ENCODE results near the gene CLEC3B.

DNA sequence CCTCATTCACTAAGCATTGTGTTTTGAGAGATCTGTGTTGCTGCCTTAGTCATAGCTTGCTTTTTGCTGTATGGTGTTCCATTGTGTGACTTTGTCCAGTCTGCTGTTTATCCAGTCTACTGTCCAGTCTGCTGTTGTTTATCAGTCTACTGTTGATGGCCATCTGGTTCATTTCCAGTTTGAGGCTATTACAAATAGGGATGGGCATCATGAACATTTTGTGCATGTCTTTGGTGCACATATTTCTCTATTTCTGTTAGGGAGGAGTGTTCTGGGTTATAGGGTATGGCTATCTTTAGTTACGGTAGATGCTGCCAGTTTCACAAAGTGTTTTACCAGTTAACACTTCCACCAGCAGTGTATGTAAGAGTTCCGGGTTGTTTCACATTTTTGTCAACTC lies 22.2 kb upstream of the CLEC3B start:
- no peak for TF ChIP-seq CTCF (IDR thresholded peaks at IDR 0.05)
- peak in 1 of 2 donors; percentile 31 for TF ChIP-seq POLR2AphosphoS5 (IDR thresholded peaks at IDR 0.05)
- TF ChIP-seq POLR2A (IDR thresholded peaks at IDR 0.05) = no peak
- TF ChIP-seq EP300 (IDR thresholded peaks at IDR 0.05) = peak in 1 of 4 donors; percentile 78
